SJSA1 (cell line): ENCODE results near the gene PTPRT. TPM values are rescaled to one million over a fixed set of nuclear protein-coding genes. Genes with fewer than 3 reads are reported as not detected.

Experiments
- DNase-seq, 2 experiments: peaks; one replicate each; pipeline ENCODE4 v3.0.0-alpha.2; 2015 to 2020; ENCODE audit warnings: low spot score in 2 of 2, low read depth in 1 of 2
- H3K27ac ChIP-seq: fragments of 250-450 bp; sonication (Bioruptor Pico); 2 replicates; pipeline ENCODE4 v1.5.1; 2020; ENCODE audit warnings: mild to moderate bottlenecking, moderate library complexity
- H3K27me3 ChIP-seq: fragments of 250-450 bp; sonication (Bioruptor Pico); replicated peaks from 2 replicates; pipeline ENCODE4 v1.5.1; 2020; ENCODE audit warnings: mild to moderate bottlenecking, moderate library complexity
- H3K36me3 ChIP-seq: fragments of 250-450 bp; sonication (Bioruptor Pico); 2 replicates; pipeline ENCODE4 v1.5.1; 2020; ENCODE audit warnings: mild to moderate bottlenecking
- H3K4me1 ChIP-seq: fragments of 250-450 bp; sonication (Bioruptor Pico); replicated peaks from 2 replicates; pipeline ENCODE4 v1.6.1; 2021; ENCODE audit warnings: mild to moderate bottlenecking
- H3K4me3 ChIP-seq: fragments of 250-450 bp; sonication (Bioruptor Pico); 2 replicates; pipeline ENCODE4 v1.5.1; 2020; ENCODE audit warnings: mild to moderate bottlenecking
- H3K9me3 ChIP-seq: fragments of 250-450 bp; sonication (Bioruptor Pico); replicated peaks from 2 replicates; pipeline ENCODE4 v1.5.1; 2020; ENCODE audit warnings: mild to moderate bottlenecking
- total RNA-seq: library from RNA; depleted of rRNA; stranded (reverse); fragments of >200 nt; shearing (Covaris generic); gene quantifications from 2 replicates; pipeline ENCODE4 v1.2.3, GENCODE V29; 2014

The PTPRT gene
- total RNA-seq, 1 experiment from 2014 or later, result not detected

DNA sequence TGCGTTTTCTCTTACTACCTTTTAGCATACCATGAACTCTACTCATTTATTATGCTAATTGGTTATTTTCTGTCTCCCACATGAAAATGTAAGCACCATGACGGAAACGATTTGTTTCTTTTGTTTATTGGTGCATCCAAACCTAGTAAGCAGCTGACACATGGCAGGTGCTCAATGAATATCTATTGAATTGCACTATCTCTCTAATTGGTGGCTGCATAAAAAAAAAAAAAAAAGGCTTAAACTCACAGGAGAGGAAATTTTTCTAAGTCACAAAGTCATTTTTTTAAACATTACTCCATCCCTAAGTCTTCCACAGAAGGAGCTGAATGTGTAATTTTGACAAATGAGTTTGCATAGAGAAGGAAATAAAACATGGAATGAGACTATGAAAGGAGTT is 608.4 kb downstream of the PTPRT start:
- Histone ChIP-seq H3K4me3 (no peak overlapping the region), H3K9me3 (no peaks in the 10 kb centered on the region), H3K27ac (no peak overlapping the region), H3K27me3 (no peaks in the 10 kb centered on the region), H3K4me1 (no peaks in the 10 kb centered on the region), H3K36me3 (no peaks in the 10 kb centered on the region)
- DNase-seq, result no peak

DNA sequence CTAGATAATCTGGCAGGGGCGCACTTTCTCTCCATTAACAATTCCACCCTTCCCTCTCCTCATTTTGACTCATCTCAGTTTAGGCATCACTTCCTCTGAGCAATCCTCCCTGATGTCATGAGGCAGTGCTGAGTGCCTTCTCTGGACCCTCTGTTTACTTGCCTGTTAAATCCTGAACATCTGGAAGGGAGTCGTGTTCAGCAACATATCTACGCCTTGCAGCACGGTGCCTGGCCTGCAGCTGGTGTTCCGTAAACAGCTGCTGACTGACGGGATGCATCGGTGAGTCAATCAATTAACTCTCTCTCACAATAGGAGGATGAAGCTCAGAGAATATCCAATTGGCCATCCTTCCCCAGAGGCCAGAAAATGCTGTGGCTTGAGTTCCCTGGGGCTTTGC is 613.5 kb downstream of the PTPRT start:
- H3K9me3 ChIP-seq, result 0 out of 2 replicates have a peak, but pooled peaks cover 3% of the 10 kb centered on the region
- no peaks in the 10 kb centered on the region for H3K27me3 ChIP-seq
- DNase-seq, result no peak
- H3K4me1 ChIP-seq, result no peaks in the 10 kb centered on the region
- no peak overlapping the region for H3K4me3 ChIP-seq
- H3K27ac ChIP-seq, result no peak overlapping the region
- H3K36me3 ChIP-seq, result no peaks in the 10 kb centered on the region

DNA sequence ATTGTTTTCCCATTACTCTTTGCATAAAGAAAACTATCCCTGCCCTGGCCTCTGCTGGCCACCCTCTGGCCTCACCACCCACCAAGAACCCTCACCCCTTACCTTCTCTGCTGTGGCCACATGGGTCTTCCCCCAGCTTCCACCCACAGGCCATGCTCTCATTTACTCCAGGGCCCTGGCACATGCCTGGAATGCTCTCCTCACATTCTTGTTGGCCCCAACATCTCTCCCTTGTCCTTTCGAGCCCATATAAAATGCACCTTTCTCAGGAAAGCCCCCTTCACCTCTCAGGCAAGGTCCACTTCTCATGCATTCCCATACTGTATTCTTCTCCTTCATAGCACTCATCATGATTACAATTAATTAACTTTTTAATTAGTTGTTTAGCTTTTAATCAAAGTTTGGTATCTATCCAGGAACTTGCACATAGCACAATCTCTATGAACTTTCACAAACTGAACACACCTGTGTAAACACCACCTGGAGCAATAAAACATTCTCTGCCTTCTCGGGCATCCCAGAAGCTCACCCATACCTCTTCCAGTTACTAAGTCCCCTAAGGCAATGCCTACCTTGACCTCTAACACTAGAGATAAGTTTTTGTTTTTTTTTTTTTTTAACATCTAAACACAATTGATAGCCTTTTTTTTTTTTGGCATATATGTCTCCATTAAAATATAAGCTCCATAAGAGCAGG is 617.2 kb downstream of the PTPRT start:
- 0 out of 2 replicates have a peak, but pooled peaks cover 3% of the 10 kb centered on the region for H3K9me3 ChIP-seq
- H3K27me3 ChIP-seq, result no peaks in the 10 kb centered on the region
- no peaks in the 10 kb centered on the region for H3K4me1 ChIP-seq
- no peaks in the 10 kb centered on the region for H3K36me3 ChIP-seq
- H3K27ac ChIP-seq, result no peak overlapping the region
- no peak overlapping the region for H3K4me3 ChIP-seq
- no peak for DNase-seq

DNA sequence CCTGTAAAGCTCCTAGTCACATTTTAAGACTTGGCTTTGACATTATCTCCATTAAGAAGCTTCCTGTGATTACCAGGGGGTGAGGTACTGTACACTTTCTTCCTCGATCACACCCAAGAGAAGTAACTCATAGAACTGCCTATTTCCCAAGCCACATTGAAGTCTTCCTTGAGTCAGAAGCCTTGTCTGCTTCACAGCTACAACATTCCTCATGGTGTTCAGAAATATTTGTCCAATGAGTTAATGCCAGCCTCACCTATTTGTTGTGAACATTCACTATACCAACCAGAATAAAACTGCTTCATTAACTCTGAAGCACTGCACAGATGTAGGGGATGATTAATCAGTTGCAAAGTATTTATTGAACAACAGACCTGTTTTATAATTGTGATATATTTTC is 622.3 kb downstream of the PTPRT start:
- 0 out of 2 replicates have a peak, but pooled peaks cover 2% of the 10 kb centered on the region for H3K9me3 ChIP-seq

DNA sequence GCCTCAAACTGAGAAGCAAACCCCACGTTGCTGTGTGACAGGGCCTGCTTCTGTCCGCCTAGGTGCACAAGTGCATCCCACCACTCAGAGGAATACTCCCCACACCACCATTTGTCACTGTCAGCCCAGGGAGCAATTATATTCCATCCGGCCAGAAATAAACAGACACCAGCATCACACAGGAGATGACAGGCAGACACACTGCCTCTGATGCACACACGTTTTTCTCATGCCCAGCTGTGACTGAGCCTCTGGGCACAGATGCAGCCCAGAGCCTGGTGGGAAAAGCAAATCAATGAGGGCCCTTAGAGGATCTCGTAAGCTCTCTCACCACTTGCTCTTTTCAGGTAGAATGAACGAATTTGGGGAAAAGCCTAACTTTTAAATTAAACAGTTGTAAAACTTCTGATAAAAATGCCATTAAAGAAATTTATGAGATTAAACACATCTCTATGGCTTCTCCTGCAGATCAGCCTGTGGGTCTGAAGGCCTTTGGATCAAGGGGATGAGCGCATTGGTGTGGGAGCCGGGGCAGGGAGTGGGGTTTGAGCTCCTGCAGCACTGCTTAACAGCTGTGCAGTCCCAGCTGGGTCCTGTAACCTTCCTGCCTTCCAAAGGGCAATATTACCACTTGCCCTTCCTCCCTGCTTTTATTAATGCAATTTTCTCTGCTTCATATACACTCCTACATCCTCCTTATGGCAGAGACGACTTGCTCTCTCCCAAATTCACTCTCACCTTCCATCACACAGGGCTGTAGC is 624.3 kb downstream of the PTPRT start:
- H3K27ac ChIP-seq, result no peak overlapping the region
- no peaks in the 10 kb centered on the region for H3K36me3 ChIP-seq
- no peak for DNase-seq
- H3K27me3 ChIP-seq, result no peaks in the 10 kb centered on the region
- H3K9me3 ChIP-seq, result no peaks in the 10 kb centered on the region
- no peaks in the 10 kb centered on the region for H3K4me1 ChIP-seq
- no peak overlapping the region for H3K4me3 ChIP-seq

More for the DNA sequence above, 622.3 kb downstream of the PTPRT start:
- Histone ChIP-seq H3K27ac (no peak overlapping the region), H3K36me3 (no peaks in the 10 kb centered on the region), H3K4me3 (no peak overlapping the region), H3K4me1 (no peaks in the 10 kb centered on the region), H3K27me3 (no peaks in the 10 kb centered on the region)
- DNase-seq, result no peak

DNA sequence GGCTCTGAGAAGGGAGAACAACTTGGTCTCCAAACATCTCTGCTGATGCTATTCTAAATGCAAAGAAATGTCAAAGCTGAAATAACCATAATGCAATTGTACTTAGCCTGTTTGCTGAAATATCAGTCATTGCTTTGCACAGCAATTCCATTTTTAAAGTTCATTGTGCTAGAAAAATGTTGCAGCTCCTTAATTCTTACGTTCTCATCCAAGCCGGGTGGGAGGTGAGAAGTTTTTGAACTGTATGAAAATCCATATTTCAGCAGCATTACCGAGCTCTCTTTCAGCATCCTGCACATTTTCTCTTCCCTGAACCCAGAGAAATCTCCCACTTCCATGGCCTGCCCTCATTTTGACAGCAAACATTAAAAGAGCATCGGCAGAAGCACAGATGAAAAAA is 630.0 kb downstream of the PTPRT start:
- Histone ChIP-seq H3K4me3 (no peak overlapping the region), H3K27me3 (no peaks in the 10 kb centered on the region), H3K36me3 (no peaks in the 10 kb centered on the region), H3K27ac (no peak overlapping the region), H3K9me3 (peaks cover 3% of the 10 kb centered on the region; the same call in 1 of the 2 replicates), H3K4me1 (no peaks in the 10 kb centered on the region)
- no peak for DNase-seq

DNA sequence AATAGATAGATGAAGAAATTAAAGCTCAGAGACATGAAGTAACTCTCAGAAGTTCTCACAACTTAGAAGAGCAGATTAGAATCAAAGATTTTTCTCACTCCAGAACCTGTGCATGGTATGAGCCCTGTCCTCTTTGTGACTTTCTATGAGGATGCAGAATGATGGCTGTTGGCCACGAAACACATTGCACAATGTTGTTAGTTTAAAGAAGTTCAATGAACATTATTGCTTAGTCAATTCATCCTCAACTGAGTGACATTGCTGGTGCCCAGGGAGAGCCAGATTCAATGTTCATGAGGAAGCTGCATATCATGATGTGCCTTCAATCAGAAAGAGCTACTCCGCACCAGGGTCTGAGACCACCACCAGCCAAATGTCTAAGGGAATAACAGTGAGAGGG is 633.1 kb downstream of the PTPRT start:
- H3K27me3 ChIP-seq, result no peaks in the 10 kb centered on the region
- H3K4me3 ChIP-seq, result no peak overlapping the region
- no peak for DNase-seq

DNA sequence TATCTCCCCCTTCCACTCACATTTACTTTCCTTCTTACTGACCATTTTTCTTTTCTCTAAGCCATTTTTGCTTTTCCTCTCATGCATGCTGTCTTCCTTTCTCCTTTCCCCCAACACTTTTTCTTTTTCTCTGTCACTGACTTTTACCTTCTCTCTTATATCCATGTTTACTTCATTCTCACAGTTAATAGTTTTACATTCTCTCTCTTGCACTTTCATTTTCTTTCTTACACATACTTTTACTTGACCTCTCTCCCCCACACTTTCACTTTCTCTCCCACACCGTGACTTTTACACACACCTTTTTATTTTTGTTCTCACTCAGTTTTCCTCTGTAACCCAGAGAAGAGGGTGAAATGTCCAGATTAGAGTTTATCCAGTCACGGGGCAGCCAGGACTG is 636.3 kb downstream of the PTPRT start:
- Histone ChIP-seq H3K36me3 (no peaks in the 10 kb centered on the region), H3K4me3 (no peak overlapping the region), H3K27me3 (no peaks in the 10 kb centered on the region), H3K9me3 (peaks cover 3% of the 10 kb centered on the region; the same call in 1 of the 2 replicates), H3K4me1 (no peaks in the 10 kb centered on the region), H3K27ac (no peak overlapping the region)
- no peak for DNase-seq

More for the DNA sequence above, 633.1 kb downstream of the PTPRT start:
- Histone ChIP-seq H3K27ac (no peak overlapping the region), H3K4me1 (no peaks in the 10 kb centered on the region), H3K9me3 (peaks cover 3% of the 10 kb centered on the region; the same call in 1 of the 2 replicates), H3K36me3 (no peaks in the 10 kb centered on the region)

DNA sequence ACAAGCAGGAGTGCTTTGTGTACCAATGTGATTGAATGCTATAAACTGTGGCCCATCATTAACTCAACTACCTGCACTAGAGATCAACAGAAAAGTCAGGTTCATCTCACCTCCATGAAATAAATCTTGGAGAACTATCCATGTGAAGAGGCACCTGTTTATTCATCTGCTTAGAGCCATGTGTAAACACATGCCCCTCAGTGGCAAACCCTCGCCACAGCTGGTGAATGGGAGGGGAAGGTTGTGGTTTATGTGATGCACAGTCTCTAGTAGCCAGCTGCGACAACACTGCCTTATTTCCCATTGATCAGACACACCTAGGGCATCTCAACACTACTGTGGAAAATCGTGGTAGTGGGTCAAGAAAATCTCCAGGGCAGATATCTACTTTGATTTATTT is 640.2 kb downstream of the PTPRT start:
- Histone ChIP-seq H3K4me1 (no peaks in the 10 kb centered on the region), H3K27ac (no peak overlapping the region), H3K4me3 (no peak overlapping the region)

DNA sequence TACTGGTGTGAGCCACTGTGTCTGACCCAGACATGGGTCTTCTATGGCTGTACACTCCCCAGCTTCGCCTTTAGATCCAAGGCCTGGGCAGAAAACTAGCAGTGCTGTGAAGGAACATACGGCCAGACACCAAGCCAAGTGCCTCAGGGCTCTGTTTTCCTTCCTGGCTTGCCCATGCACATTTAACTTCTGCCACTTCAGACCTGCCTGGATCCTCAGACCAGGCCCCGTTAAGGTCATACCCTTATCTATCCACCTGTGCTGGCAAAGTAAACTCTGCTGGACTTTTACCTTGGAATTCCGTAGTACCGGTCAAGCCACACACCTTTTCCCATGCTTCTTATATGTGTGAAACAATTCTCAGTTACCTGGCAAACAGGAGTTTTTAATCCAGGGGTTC is 644.8 kb downstream of the PTPRT start:
- no peak overlapping the region for H3K4me3 ChIP-seq
- no peak for DNase-seq

More for the DNA sequence above, 640.2 kb downstream of the PTPRT start:
- Histone ChIP-seq H3K9me3 (no peaks in the 10 kb centered on the region), H3K36me3 (no peaks in the 10 kb centered on the region), H3K27me3 (no peaks in the 10 kb centered on the region)
- DNase-seq, result no peak

DNA sequence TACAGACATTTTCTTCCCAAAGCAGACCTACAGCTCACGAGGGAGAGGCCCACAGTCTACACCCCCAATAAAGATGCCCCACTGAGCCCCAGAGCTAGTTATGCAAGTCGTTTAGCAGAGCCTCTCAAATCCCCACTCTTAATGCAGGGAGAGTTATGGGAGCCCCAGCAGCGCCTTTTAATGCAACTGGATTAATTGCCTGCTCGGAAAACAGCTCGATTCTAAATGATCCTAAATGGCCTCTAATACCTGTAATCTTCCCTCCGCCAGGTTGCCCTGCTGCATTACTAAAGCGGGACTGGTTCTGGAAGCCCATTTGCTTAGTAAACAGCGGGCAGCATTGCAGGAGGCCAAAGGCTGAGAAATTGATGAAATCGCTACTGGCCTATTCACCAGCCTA is 656.9 kb downstream of the PTPRT start:
- H3K4me3 ChIP-seq, result no peak overlapping the region
- no peaks in the 10 kb centered on the region for H3K36me3 ChIP-seq
- no peak for DNase-seq
- H3K9me3 ChIP-seq, result no peaks in the 10 kb centered on the region; the same call in 1 of the 2 replicates
- no peaks in the 10 kb centered on the region for H3K4me1 ChIP-seq
- no peaks in the 10 kb centered on the region for H3K27me3 ChIP-seq
- no peak overlapping the region for H3K27ac ChIP-seq

More for the DNA sequence above, 644.8 kb downstream of the PTPRT start:
- no peak overlapping the region for H3K27ac ChIP-seq
- no peaks in the 10 kb centered on the region for H3K4me1 ChIP-seq
- H3K27me3 ChIP-seq, result no peaks in the 10 kb centered on the region
- H3K9me3 ChIP-seq, result no peaks in the 10 kb centered on the region
- H3K36me3 ChIP-seq, result no peaks in the 10 kb centered on the region

DNA sequence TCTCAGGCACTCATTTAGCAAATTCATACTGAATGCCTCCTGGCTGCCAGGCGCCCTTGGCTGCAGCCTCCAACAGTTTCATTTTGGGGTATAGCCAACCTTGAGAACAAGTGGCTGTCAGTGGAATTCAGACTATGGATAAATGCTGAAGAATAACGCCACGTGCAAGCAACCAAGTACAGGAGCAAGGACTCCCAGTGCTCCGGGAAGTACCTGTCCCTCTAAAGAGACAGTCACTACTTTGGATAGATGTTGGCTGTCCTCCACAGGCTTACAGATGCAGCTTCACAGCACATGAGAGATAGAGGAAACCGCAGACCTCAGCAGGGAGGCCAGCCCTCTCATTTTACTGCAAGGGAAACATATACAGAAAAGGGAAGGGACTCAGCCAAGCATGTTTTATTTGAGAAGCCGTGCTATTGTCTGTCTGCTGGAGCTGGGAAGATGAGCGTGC is 658.2 kb downstream of the PTPRT start:
- DNase-seq, result no peak
- Histone ChIP-seq H3K9me3 (no peaks in the 10 kb centered on the region; the same call in 1 of the 2 replicates), H3K27ac (no peak overlapping the region), H3K4me3 (no peak overlapping the region), H3K36me3 (no peaks in the 10 kb centered on the region), H3K4me1 (no peaks in the 10 kb centered on the region), H3K27me3 (no peaks in the 10 kb centered on the region)

DNA sequence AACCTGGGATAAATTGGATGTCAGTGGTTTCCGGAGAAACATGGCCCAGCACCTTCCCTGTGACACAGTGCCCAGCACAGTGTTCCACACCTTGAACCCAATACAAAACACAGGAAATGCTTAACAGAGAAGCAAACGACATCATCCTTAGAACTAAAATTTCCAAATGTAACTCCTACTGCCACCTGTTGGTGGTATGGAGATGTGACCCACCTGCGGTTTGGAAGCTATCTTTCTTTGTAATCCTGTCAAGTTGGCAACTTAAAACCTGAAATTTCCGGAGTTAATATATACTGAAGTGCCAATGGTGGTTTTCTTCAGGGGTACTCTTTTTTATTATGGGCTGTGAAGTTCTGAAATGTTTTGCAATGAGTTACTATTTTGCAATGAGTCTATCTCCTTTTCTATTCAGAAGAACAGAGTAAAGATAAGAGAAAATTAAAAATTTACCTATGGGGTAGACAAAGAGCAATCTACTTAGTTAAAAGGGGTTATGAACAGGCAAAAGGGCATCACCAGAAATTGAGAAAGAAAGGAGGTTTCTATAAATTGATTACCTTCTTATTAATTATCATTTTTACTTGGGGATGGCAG is 658.8 kb downstream of the PTPRT start:
- Histone ChIP-seq H3K36me3 (no peaks in the 10 kb centered on the region), H3K9me3 (no peaks in the 10 kb centered on the region; the same call in 1 of the 2 replicates), H3K27ac (no peak overlapping the region), H3K4me1 (no peaks in the 10 kb centered on the region), H3K4me3 (no peak overlapping the region), H3K27me3 (no peaks in the 10 kb centered on the region)
- peak in 1 of 2 experiments; percentile 4 for DNase-seq

DNA sequence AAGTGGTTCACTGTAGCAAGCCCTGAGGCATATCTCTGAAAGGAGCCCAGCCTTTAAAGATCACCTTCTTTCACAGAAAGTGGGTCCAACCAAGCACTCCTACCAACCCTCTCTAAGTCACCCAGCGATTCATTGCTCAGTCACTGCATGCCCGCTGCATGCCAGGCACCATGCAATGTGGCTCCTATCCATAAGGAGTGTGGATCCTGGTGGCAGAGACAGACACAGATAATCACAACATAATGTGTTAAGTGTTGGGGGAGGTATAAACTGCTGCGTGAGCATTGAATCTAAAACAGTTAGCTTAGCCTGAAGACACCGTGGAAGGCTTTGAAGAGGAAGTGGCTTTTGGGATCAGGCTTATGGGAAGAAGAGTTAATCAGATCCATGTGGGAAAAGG is 659.5 kb downstream of the PTPRT start:
- Histone ChIP-seq H3K27me3 (no peaks in the 10 kb centered on the region), H3K36me3 (no peaks in the 10 kb centered on the region), H3K4me1 (no peaks in the 10 kb centered on the region), H3K4me3 (no peak overlapping the region), H3K27ac (no peak overlapping the region), H3K9me3 (no peaks in the 10 kb centered on the region; the same call in 1 of the 2 replicates)
- DNase-seq, result no peak
